ENCODE measurements around the gene YWHAH.

Gene YWHAH

DNA sequence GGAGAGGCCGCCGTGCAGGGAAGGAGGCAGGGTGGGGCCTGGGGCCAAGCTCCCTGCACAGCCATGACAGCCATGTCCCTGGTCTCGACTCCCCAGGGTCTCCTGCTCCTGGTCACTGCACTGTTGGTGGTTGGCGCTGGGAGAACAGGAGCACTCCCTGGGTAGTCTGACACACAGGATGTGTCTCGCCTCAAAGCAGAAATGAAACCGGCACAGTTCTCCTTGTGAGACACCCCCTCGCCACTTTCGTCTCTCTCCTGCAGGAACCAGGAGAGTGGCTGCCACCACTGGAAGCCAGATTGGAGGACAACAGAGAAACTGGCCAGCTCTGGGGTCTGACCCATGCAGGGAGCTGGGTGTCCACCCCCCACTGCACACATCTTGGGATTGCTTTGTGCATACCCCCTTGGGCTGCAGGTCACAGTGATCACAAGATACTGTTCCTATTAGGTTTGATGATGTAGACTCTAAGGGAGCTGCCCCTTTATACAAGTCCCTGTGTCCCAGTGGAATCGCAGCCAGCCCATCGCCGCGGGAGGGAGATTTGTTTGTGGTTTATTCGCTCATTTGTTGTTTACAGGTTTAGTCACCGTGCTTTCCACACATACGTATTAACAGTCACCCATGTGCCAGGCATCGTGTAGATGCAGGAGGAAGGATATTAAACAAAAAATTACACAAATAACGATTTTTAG is 27.0 kb upstream of the YWHAH start:
- Histone ChIP-seq H3K27ac (ENCODE audit: extremely low read depth, low read depth, low read length) (no peak overlapping the region), H3K36me3 (ENCODE audit: control insufficient read depth in 2 of 2, insufficient read depth in 1 of 2, low read length in 2 of 2) (no peaks in the 10 kb centered on the region), H3K9me3 (ENCODE audit: control insufficient read depth, insufficient read depth, low read depth, low read length) (no peaks in the 10 kb centered on the region), H3K4me1 (ENCODE audit: control insufficient read depth, insufficient read depth, low read length) (no peaks in the 10 kb centered on the region), H3K4me3 (ENCODE audit: low read depth, low read length) (no peak overlapping the region)
- ChIA-PET POLR2A (no interaction called here), CTCF (interaction anchor here (0.6 to 1.0 kb wide), 3 partner anchors 45 to 164 kb away, joined by 3 to 5 read pairs (median 4); no protein-coding TSS in a partner anchor)
- TF ChIP-seq ZIC2 (tag by site-specific recombination; IDR thresholded peaks at IDR 0.05) (peak; percentile 57), ZNF133 (tag by site-specific recombination; IDR thresholded peaks at IDR 0.05) (no peak)

DNA sequence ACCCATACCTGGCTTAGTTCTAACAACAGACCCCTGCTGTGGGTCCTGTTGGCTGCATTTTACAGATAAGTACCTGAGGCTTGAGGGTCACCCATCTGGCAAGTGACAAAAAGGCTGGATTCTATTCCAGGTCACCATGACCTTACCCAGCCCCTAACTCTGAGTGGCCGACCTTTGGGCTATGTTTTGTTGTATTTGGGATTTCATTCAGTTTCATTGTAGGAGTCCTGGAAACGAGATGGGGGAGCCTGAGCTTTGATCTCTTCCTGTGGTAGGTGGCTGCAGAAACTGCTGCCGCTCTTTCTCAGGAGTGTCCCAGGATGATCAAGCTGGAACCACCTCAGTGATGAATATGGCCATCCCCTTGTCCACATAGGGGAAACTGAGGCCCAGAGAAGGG is 24.6 kb upstream of the YWHAH start:
- ChIA-PET CTCF (interaction anchor here (0.9 to 1.3 kb wide), 2 partner anchors 16 to 51 kb away, joined by 4 read pairs; no protein-coding TSS in a partner anchor), POLR2A (interaction anchor here (0.6 kb wide), 1 partner anchor 33 kb away, joined by 3 read pairs; no protein-coding TSS in a partner anchor)
- no peak overlapping the region for H3K27ac ChIP-seq (ENCODE audit: extremely low read depth, low read depth, low read length)
- H3K4me3 ChIP-seq (ENCODE audit: low read depth, low read length): no peak overlapping the region
- H3K9me3 ChIP-seq (ENCODE audit: control insufficient read depth, insufficient read depth, low read depth, low read length): no peaks in the 10 kb centered on the region
- no peak for TF ChIP-seq ZNF302 (tag by site-specific recombination; IDR thresholded peaks at IDR 0.05; ENCODE audit: low read depth)
- no peak for TF ChIP-seq GLI2 (tag by site-specific recombination; IDR thresholded peaks at IDR 0.05; ENCODE audit: borderline replicate concordance, low read depth)
- TF ChIP-seq ZNF155 (tag by site-specific recombination; IDR thresholded peaks at IDR 0.05): no peak
- no peak for TF ChIP-seq OSR2 (tag by site-specific recombination; IDR thresholded peaks at IDR 0.05)
- TF ChIP-seq ZNF266 (tag by site-specific recombination; IDR thresholded peaks at IDR 0.05; ENCODE audit: low read depth): no peak
- no peak for TF ChIP-seq ZNF157 (tag by site-specific recombination; IDR thresholded peaks at IDR 0.05)
- no peak for TF ChIP-seq ZNF19 (tag by site-specific recombination; IDR thresholded peaks at IDR 0.05; ENCODE audit: low read depth)
- TF ChIP-seq ZSCAN23 (tag by site-specific recombination; IDR thresholded peaks at IDR 0.05): no peak
- TF ChIP-seq WT1 (tag by site-specific recombination; IDR thresholded peaks at IDR 0.05): no peak
- TF ChIP-seq ZNF223 (tag by site-specific recombination; IDR thresholded peaks at IDR 0.05): no peak
- no peak for TF ChIP-seq OVOL3 (tag by site-specific recombination; IDR thresholded peaks at IDR 0.05)
- TF ChIP-seq, protein P1, sequence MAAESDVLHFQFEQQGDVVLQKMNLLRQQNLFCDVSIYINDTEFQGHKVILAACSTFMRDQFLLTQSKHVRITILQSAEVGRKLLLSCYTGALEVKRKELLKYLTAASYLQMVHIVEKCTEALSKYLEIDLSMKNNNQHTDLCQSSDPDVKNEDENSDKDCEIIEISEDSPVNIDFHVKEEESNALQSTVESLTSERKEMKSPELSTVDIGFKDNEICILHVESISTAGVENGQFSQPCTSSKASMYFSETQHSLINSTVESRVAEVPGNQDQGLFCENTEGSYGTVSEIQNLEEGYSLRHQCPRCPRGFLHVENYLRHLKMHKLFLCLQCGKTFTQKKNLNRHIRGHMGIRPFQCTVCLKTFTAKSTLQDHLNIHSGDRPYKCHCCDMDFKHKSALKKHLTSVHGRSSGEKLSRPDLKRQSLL (tag by site-specific recombination; IDR thresholded peaks at IDR 0.05): no peak
- TF ChIP-seq, protein P2, sequence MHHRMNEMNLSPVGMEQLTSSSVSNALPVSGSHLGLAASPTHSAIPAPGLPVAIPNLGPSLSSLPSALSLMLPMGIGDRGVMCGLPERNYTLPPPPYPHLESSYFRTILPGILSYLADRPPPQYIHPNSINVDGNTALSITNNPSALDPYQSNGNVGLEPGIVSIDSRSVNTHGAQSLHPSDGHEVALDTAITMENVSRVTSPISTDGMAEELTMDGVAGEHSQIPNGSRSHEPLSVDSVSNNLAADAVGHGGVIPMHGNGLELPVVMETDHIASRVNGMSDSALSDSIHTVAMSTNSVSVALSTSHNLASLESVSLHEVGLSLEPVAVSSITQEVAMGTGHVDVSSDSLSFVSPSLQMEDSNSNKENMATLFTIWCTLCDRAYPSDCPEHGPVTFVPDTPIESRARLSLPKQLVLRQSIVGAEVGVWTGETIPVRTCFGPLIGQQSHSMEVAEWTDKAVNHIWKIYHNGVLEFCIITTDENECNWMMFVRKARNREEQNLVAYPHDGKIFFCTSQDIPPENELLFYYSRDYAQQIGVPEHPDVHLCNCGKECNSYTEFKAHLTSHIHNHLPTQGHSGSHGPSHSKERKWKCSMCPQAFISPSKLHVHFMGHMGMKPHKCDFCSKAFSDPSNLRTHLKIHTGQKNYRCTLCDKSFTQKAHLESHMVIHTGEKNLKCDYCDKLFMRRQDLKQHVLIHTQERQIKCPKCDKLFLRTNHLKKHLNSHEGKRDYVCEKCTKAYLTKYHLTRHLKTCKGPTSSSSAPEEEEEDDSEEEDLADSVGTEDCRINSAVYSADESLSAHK (tag by site-specific recombination; IDR thresholded peaks at IDR 0.05): no peak
- TF ChIP-seq ZNF555 (tag by site-specific recombination; conservative IDR thresholded peaks at IDR 0.05): no peak
- TF ChIP-seq ZSCAN30 (tag by site-specific recombination; IDR thresholded peaks at IDR 0.05): no peak
- TF ChIP-seq ZBTB17 (tag by site-specific recombination; IDR thresholded peaks at IDR 0.05): no peak
- TF ChIP-seq ZNF548 (tag by site-specific recombination; IDR thresholded peaks at IDR 0.05): no peak
- TF ChIP-seq, protein P3, sequence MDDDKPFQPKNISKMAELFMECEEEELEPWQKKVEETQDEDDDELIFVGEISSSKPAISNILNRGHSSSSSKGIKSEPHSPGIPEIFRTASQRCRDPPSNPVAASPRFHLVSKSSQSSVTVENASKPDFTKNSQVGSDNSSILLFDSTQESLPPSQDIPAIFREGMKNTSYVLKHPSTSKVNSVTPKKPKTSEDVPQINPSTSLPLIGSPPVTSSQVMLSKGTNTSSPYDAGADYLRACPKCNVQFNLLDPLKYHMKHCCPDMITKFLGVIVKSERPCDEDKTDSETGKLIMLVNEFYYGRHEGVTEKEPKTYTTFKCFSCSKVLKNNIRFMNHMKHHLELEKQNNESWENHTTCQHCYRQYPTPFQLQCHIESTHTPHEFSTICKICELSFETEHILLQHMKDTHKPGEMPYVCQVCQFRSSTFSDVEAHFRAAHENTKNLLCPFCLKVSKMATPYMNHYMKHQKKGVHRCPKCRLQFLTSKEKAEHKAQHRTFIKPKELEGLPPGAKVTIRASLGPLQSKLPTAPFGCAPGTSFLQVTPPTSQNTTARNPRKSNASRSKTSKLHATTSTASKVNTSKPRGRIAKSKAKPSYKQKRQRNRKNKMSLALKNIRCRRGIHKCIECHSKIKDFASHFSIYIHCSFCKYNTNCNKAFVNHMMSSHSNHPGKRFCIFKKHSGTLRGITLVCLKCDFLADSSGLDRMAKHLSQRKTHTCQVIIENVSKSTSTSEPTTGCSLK (tag by site-specific recombination; IDR thresholded peaks at IDR 0.05): no peak
- no peak for TF ChIP-seq ZNF121 (tag by site-specific recombination; IDR thresholded peaks at IDR 0.05)
- no peaks in the 10 kb centered on the region for H3K36me3 ChIP-seq (ENCODE audit: control insufficient read depth in 2 of 2, insufficient read depth in 1 of 2, low read length in 2 of 2)
- H3K4me1 ChIP-seq (ENCODE audit: control insufficient read depth, insufficient read depth, low read length): no peaks in the 10 kb centered on the region

All from HEK293 (cell line).